GM21723 (cell line): ENCODE results near the gene PRDM16.

Source experiments
- ATAC-seq: cut with Tn5 transposase; IDR thresholded peaks from one replicate; pipeline ENCODE4 v1.9.1; 2021; ENCODE audit warnings: mild to moderate bottlenecking, moderate library complexity; ENCODE audit not compliant: unreplicated experiment

The PRDM16 gene

GRCh38 chr1:3378411-3379208 is 309.6 kb downstream of the PRDM16 start:
- ATAC-seq, result no peak

GRCh38 chr1:3379934-3380333 is 310.9 kb downstream of the PRDM16 start:
- no peak for ATAC-seq

GRCh38 chr1:3380469-3380868 is 311.5 kb downstream of the PRDM16 start:
- ATAC-seq, result no peak

GRCh38 chr1:3381901-3382300 is 312.9 kb downstream of the PRDM16 start:
- ATAC-seq, result no peak

GRCh38 chr1:3382326-3383057 is 313.5 kb downstream of the PRDM16 start:
- ATAC-seq, result no peak

GRCh38 chr1:3383679-3384078 is 314.7 kb downstream of the PRDM16 start:
- no peak for ATAC-seq

- no peak for ATAC-seq
Measured at GRCh38 chr1:3384407-3384806, 315.4 kb downstream of the PRDM16 start.

- ATAC-seq, result no peak
Measured at GRCh38 chr1:3386205-3387002, 317.4 kb downstream of the PRDM16 start.

- ATAC-seq, result no peak
Measured at GRCh38 chr1:3387401-3387800, 318.4 kb downstream of the PRDM16 start.

GRCh38 chr1:3389093-3389833 is 320.3 kb downstream of the PRDM16 start:
- no peak for ATAC-seq

GRCh38 chr1:3390291-3390690 is 321.3 kb downstream of the PRDM16 start:
- no peak for ATAC-seq

- ATAC-seq, result no peak
Measured at GRCh38 chr1:3391711-3392110, 322.7 kb downstream of the PRDM16 start.

- ATAC-seq, result no peak
Measured at GRCh38 chr1:3393024-3393986, 324.3 kb downstream of the PRDM16 start.

GRCh38 chr1:3393987-3394920 is 325.3 kb downstream of the PRDM16 start:
- no peak for ATAC-seq

GRCh38 chr1:3396411-3396810 is 327.4 kb downstream of the PRDM16 start:
- ATAC-seq, result no peak

GRCh38 chr1:3397311-3397710 is 328.3 kb downstream of the PRDM16 start:
- no peak for ATAC-seq

- ATAC-seq, result no peak
Measured at GRCh38 chr1:3398396-3399140, 329.6 kb downstream of the PRDM16 start.

- ATAC-seq, result no peak
Measured at GRCh38 chr1:3399732-3400131, 330.7 kb downstream of the PRDM16 start.
